ENCODE results near the gene FAM20C. TPM values are rescaled to one million over a fixed set of nuclear protein-coding genes. Genes with fewer than 3 reads are reported as not detected.

FAM20C gene
- total RNA-seq, 3 donors from 2014 or later = 20.7 to 47.7 (median 26.5) TPM

- intact Hi-C loops (cut with DNase I, micrococcal nuclease) = no loop called here
- H3K4me1 ChIP-seq (ENCODE audit: low read depth) = peaks cover under 1% of the 10 kb centered on the region
- no peak overlapping the region for H3K4me3 ChIP-seq
- TF ChIP-seq, protein P1, sequence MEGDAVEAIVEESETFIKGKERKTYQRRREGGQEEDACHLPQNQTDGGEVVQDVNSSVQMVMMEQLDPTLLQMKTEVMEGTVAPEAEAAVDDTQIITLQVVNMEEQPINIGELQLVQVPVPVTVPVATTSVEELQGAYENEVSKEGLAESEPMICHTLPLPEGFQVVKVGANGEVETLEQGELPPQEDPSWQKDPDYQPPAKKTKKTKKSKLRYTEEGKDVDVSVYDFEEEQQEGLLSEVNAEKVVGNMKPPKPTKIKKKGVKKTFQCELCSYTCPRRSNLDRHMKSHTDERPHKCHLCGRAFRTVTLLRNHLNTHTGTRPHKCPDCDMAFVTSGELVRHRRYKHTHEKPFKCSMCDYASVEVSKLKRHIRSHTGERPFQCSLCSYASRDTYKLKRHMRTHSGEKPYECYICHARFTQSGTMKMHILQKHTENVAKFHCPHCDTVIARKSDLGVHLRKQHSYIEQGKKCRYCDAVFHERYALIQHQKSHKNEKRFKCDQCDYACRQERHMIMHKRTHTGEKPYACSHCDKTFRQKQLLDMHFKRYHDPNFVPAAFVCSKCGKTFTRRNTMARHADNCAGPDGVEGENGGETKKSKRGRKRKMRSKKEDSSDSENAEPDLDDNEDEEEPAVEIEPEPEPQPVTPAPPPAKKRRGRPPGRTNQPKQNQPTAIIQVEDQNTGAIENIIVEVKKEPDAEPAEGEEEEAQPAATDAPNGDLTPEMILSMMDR (IDR thresholded peaks at IDR 0.05) = no peak
- DNase-seq (peak in 1 of 3 donors; percentile 33), ATAC-seq (no peak)
- no peaks in the 10 kb centered on the region for H3K9me3 ChIP-seq
- H3K36me3 ChIP-seq (ENCODE audit: low read depth) = no peaks in the 10 kb centered on the region
Observed at GRCh38 chr7:170551-171363, 21.6 kb upstream of the FAM20C start.

DNA sequence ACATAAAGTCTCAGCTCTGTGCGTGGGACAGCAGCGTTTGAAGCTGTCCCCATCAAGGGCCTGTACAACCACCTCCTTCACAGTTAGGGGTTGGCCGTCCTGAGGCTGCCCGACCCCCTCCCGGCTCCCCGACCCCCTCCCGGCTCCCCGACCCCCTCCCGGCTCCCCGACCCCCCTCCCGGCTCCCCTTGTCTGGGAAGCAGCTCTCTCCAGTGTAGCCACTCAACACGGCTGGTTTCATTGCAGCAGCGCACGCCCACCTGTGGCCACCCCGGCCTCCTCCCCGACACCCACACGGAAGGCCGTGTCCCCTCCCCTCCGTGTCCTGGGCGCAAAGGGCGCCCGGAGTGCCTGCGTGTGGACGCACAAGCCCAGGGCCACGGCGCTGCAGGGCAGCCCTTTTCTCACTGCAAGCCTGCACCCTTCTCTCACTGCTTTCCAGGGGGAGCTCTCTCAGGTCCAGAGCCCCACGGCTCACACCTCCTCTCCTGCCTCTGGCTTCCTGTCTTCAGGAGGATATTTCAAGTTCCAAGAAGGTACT is 20.9 kb upstream of the FAM20C start:
- no peak for ATAC-seq
- Histone ChIP-seq H3K9me3 (no peaks in the 10 kb centered on the region), H3K4me3 (no peak overlapping the region), H3K4me1 (ENCODE audit: low read depth) (no peaks in the 10 kb centered on the region), H3K36me3 (ENCODE audit: low read depth) (no peaks in the 10 kb centered on the region)
- DNase-seq = peak in 1 of 3 donors; percentile 39
- TF ChIP-seq, protein P1 (IDR thresholded peaks at IDR 0.05) = no peak
- intact Hi-C loops (cut with DNase I, micrococcal nuclease) = no loop called here

- no peak for ATAC-seq
- peak in 1 of 3 donors; percentile 22 for DNase-seq
- intact Hi-C loops (cut with DNase I, micrococcal nuclease) = no loop called here
- no peaks in the 10 kb centered on the region for H3K36me3 ChIP-seq (ENCODE audit: low read depth)
- H3K9me3 ChIP-seq = no peaks in the 10 kb centered on the region
- no peaks in the 10 kb centered on the region for H3K4me1 ChIP-seq (ENCODE audit: low read depth)
- TF ChIP-seq, protein P1 (IDR thresholded peaks at IDR 0.05) = no peak
- H3K4me3 ChIP-seq = no peak overlapping the region
Observed at GRCh38 chr7:171912-172515, 20.4 kb upstream of the FAM20C start.

- Histone ChIP-seq H3K4me1 (ENCODE audit: low read depth) (no peaks in the 10 kb centered on the region), H3K9me3 (no peaks in the 10 kb centered on the region), H3K36me3 (ENCODE audit: low read depth) (no peaks in the 10 kb centered on the region), H3K4me3 (no peak overlapping the region)
- ATAC-seq = no peak
- intact Hi-C loops (cut with DNase I, micrococcal nuclease) = no loop called here
- TF ChIP-seq, protein P1 (IDR thresholded peaks at IDR 0.05) = no peak
- no peak for DNase-seq
Observed at GRCh38 chr7:173209-173918, 19.0 kb upstream of the FAM20C start.

DNA sequence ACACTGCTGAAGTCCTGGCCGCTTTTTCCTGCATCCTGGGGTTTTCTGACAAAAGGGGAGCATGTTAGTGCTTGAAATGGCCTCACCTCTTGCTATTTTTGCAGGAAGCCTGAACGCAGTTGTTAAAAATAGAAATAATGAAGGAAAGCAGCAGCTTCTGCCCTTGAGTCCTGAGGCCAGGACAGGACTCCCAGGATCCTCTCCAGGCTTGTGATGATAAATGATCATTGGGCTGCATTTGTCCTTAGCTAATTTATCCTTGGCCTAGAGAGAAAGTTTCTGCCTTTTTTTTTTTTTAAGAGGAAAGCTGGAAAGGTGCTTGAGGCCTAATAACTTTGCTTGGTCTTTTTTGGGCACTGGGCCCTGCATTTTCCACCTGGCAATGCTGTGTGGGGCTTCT is 17.7 kb upstream of the FAM20C start:
- no peak for DNase-seq
- TF ChIP-seq, protein P1 (IDR thresholded peaks at IDR 0.05) = no peak
- no peaks in the 10 kb centered on the region for H3K4me1 ChIP-seq (ENCODE audit: low read depth)
- intact Hi-C loops (cut with DNase I, micrococcal nuclease) = no loop called here
- H3K36me3 ChIP-seq (ENCODE audit: low read depth) = no peaks in the 10 kb centered on the region
- no peak overlapping the region for H3K4me3 ChIP-seq
- no peaks in the 10 kb centered on the region for H3K9me3 ChIP-seq
- no peak for ATAC-seq
